GM19467 (cell line): Measurements from ENCODE around the gene COX5B.
"Not testable (repeated sequence)": the region's sequence is repeated elsewhere in the genome, so short reads cannot be mapped to it uniquely, and the experiment has no call there.

Source experiments
- ATAC-seq: cut with Tn5 transposase; IDR thresholded peaks from one replicate; pipeline ENCODE4 v1.9.1; 2021; ENCODE audit warnings: mild to moderate bottlenecking, moderate library complexity; ENCODE audit not compliant: unreplicated experiment

Gene COX5B

DNA sequence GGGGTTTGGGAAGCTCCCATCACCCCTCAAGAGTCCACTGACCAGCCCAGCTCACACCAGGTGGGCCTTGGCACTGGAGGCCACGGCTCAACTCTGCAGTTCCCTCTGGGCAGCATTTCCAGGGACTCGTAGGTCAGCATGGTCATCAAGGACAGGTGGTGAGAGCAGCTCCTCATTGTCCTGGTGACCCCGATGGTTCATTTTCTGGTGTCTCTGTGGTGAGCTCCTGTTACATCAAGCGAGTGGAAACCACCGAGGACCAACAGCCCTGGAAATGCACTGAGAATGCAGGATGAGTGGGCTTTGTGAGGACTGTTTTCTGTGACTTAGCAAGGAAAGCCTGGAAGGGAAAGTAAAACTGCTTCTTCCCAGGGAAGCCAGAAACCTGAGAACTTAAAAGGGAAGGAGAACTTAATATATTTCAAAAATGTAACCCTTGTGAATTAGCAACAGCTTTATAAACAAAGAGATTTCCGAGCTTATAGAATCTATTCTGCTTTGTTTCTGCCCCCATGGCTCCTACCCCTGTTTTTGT, 26.8 kb downstream of the COX5B start:
- not testable (repeated sequence) for ATAC-seq

DNA sequence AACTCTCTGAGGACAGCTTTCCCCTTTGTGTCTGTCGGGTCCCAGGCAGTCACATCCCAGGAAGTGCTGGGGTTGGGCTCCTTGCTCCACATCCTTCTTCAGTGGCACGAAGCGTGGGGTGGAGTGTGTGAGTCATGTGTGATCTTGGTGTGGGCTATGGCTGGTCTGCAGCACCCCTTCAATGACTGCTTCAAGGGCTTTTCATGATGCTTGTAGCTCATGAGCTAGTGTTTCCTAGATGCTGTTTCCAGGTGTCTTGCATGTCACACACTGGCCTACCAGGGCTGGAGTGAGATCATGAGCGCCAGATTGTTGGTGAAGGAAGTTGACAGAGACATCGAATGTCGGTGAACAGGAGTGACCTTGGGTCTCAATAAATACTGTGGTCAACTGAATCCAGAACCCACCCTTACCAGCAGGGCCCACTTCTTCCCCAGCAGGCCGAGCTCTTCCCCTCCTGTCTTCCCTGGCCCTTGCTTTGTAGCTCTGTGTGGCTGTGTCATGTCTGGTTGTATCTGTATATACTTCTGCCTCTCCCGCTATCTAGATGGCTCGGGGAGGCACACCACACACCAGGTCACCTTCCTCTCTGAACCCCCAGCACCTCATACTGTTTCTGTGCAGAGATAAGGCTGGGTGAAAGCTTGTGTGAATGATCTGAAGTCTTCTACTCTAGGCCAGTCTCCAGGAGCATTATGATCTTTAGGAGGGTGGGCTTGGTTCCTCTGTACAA, 27.5 kb downstream of the COX5B start:
- no peak for ATAC-seq

DNA sequence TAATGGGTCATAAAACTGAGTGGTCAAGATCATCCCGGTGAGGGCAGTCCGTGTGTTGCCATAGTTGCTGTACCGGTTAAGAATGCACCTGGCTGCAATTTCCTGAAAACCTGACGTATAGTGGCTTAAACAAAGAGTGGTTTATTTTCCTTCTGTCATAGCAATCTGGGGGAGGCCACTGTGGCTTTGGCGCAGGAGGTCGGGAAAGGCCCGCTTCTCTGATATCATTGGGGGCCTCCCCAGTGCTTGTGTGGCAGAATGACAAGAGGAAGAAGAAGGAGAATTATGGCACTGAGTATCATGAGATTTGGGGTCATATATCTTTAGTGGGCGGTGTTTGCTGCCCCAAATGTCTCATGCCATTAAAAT, 28.0 kb downstream of the COX5B start:
- ATAC-seq, result no peak

DNA sequence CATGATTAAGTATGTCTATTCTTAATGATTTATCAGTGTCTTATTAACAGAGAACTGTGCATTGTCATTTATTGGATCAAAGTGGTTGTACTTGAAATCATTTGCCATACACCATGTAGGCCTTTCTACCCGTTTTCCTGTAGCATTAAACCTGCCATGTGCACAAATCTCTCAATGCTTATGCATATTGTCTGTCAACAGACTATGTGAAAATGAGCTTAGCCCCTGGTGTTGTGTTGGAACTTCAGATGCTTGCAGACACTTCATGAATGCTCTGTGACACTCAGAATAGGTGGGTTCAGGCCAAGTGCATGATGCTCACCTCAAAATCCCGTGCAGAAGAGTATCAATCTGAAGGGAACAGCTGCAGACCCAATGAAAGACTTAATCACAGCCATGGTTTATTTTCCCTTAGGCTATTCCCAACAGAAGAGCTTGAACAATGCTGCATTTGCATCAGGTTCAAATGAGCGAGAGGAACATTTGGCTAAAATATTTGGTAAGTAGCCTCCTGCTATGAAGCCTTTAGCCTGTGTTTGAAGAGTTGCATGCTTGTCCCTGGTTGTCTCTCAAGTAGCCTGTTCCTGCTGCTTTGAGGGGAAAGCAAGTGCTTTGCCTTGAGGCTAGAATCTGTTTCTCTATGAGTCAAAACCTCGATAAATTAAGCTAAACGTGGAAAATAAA, 29.7 kb downstream of the COX5B start:
- ATAC-seq, result no peak

DNA sequence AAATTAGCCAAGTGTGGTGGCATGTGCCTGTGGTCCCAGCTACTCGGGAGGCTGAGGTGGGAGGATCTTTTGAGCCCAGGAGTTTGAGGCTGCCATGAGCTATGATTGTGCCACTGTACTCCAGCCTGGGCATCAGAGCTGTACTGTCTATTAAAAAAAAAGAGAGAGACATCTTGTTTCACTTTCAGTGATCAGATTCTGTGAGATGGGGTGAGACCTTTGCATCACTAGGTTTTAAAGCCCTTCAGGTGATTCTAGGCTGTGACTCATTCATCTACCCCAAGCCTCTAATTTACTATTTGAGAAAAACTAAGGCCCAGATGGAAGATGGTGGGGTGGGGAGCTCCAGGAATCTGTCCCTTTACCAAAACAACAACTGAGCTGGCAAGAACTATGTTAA, 30.8 kb downstream of the COX5B start:
- ATAC-seq, result no peak

DNA sequence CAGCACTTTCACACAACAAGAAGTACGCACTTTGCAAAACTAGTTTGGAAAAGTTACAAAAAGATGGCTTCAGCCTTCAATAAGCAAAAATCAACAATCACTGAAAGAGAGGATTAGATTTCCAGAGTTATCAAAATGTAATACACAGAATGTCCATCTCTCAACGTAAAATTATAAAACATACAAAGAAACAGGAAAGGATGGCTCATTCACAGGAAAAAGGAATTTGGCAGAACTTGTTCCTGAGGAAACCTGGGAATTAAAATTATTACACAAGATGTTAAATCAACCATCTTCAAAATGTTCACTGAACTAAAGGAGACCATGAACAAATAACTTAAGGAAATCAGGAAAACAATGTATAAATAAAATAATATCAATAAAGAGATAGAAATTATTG, 31.6 kb downstream of the COX5B start:
- ATAC-seq, result no peak

DNA sequence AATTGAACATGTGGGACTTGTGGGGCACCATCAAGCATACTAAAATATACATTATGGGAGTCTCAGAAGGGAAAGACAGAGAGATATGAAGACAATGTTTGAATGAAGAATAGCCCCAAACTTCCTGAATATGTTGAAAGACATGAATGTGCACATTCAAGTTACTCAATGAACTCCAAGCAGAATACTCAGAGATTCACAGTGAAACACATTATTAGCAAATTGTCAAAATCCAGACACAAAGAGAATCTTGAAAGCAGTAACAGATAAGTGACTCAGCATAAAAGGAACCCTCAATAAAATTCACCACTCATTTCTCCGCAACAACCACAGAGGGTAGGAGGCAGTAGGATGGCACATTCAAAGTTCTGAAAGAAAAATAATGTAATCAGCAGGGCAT, 32.4 kb downstream of the COX5B start:
- no peak for ATAC-seq

DNA sequence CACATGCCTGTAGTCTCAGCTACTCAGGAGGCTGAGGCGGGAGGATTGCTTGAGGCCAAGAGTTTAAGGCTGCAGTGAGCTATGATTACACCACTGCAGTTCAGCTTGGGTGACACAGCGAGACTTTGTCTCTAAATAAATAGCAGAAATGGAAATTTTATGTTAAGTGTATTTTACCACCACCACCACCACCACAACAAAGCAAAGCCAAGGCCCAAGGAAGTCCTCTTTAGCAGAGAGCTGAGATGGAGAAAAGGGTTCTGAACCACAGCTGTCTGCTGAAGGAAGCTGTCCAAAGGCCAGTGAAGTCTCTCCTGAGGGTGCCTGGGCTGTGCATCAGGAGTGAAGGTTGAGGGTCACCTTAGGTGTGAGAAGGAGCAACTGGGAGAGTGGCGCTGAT, 41.4 kb downstream of the COX5B start:
- ATAC-seq, result not testable (repeated sequence)

DNA sequence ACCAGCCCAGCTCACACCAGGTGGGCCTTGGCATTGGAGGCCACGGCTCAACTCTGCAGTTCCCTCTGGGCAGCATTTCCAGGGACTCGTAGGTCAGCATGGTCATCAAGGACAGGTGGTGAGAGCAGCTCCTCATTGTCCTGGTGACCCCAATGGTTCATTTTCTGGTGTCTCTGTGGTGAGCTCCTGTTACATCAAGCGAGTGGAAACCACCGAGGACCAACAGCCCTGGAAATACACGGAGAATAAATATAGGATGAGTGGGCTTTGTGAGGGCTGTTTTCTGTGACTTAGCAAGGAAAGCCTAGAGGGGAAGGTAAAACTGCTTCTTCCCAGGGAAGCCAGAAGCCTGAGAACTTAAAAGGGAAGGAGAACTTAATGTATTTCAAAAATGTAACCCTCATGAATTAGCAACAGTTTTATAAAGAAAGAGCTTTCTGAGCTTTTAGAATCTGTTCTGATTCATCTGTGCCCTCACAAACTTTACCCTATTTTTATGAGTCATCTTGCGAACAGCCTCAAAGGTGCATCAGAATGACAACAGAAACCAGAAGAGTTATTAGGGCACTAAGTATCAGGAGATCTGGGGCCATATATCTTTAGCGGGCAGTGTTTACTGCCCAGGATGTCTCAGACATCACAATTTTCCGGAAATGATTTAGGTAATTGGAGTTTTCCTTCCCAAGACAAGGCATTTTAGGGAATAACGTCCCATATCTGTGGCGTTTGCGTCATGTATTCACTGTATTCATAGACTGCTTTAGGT, 42.4 kb downstream of the COX5B start:
- no peak for ATAC-seq

DNA sequence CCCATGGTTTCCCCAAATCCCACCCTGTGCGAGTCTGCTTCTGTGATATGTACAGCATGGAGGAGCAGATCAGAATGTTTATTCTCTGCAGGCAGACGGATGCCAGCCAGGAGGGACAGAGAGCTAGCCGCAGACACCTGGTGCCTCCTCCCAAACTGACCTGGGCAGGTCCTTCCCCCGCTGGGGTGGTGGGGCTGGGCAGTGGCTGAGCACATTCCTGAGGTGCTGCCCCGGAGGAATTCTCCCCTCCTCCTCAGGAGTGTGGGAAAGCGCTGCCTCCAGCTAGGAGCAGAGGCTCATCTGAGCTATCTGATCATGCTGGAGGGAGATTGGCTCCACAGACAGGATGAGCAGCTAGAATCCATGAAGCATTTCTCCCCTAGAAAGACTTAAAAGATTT, 45.3 kb downstream of the COX5B start:
- ATAC-seq, result no peak

DNA sequence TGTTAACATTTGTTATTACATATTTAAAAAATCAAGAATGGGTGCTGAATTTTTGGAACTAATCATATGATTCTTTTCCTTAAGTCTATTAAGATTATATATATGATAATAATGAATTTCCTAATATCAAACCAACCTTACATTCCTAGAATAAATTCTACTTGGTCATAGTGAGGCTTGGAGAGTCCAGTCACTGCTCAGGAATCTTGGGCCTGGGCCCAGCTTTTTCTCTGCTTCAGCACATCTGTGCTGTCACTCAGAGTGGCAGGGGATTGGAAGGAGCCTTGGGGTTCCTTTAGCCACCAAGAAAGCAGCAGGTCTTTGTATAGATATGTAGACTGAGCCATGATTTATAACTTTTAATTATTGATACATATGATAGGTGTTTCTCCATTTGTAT, 47.6 kb downstream of the COX5B start:
- ATAC-seq, result no peak

DNA sequence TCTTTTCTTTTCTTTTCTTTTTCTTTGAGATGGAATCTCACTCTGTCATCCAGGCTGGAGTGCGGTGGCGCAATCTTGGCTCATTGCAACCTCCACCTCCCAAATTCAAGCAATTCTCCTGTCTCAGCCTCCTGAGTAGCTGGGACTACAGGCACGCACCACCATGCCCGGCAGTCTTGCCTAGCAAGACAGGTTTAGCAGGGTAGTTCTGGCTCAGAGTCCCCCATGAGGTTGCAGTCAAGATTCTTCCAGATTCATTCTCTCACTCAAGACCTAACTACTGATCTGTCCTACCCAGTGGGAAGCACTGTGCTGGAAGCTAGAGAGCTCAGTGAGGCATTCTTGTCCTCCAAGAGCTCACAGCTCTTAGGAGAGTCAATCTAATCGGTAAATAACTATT, 49.9 kb downstream of the COX5B start:
- no peak for ATAC-seq

DNA sequence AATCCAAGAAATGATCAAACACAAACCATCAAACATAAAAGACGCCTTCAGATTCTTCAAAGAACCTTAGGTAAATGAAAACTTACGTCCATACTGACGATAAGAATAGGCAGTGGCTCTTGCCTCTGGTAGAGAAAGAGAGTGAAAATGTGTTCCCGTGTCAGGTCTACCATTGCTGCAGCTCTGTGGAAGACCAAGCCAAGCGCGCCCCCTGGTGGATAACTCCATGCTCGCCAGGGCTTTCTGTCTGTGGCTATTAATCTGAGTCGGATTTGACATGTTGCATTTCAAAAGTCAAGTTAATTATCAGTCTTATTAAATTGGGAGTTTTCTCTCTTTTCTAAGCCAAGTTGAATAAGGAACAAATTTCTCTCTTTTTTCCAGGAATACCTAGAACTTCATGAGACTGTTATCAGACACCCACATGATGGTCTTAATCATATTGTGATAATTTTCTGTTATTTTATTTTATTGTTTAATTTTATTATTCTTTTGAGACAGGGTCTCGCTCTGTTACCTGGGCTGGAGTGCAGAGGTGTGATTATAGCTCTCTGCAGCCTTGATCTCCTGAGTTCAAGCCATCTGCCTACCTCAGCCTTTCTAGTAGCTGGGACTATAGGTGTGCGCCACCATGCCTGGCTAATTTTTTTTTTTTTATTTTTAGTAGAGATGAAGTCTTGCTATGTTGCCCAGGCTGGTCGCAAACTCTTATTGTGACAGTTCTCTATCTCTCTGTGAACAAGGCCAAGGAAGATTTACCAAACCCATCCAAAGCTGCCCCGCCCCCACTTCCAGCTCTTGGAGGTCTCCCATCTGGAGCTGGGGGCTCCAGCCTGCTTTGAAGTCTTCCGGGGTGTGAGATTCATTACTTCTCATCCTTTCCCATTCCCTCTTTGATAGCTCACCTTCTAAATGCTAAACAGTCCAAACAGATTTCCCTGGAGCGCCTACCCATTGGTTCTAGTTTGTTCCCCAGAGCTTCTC, 51.7 kb downstream of the COX5B start:
- ATAC-seq, result no peak
